Measurements from ENCODE around the gene SLC4A9. TPM values are rescaled to one million over a fixed set of nuclear protein-coding genes. Genes with fewer than 3 reads are reported as not detected.

The SLC4A9 gene, protein sequence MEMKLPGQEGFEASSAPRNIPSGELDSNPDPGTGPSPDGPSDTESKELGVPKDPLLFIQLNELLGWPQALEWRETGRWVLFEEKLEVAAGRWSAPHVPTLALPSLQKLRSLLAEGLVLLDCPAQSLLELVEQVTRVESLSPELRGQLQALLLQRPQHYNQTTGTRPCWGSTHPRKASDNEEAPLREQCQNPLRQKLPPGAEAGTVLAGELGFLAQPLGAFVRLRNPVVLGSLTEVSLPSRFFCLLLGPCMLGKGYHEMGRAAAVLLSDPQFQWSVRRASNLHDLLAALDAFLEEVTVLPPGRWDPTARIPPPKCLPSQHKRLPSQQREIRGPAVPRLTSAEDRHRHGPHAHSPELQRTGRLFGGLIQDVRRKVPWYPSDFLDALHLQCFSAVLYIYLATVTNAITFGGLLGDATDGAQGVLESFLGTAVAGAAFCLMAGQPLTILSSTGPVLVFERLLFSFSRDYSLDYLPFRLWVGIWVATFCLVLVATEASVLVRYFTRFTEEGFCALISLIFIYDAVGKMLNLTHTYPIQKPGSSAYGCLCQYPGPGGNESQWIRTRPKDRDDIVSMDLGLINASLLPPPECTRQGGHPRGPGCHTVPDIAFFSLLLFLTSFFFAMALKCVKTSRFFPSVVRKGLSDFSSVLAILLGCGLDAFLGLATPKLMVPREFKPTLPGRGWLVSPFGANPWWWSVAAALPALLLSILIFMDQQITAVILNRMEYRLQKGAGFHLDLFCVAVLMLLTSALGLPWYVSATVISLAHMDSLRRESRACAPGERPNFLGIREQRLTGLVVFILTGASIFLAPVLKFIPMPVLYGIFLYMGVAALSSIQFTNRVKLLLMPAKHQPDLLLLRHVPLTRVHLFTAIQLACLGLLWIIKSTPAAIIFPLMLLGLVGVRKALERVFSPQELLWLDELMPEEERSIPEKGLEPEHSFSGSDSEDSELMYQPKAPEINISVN
- not detected for total RNA-seq (2021; fragmentation: NEBNext Ultra II Directional; extraction: Animal tissue kit (Norgen Biotek cat#: 25700))
- long read RNA-seq = 0 reads

DNA sequence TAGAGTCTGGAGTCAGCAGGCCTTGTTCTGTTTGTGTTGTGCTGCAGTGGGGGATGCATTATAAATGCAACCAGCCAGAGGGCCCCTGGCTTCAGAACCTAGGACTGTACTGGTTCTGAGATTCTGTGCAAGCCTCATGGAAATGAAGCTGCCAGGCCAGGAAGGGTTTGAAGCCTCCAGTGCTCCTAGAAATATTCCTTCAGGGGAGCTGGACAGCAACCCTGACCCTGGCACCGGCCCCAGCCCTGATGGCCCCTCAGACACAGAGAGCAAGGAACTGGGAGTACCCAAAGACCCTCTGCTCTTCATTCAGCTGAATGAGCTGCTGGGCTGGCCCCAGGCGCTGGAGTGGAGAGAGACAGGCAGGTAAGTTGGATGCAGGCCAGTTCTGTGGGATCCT is at the start of gene SLC4A9:
TSS of gene SLC4A9 (plus strand) at position 94 of the 400 bp plus-strand sequence. CDS start at position 137, 43 bp downstream.
- DNase-seq = no peak
- Mint-ChIP-seq H3K27ac (no peak within 1 kb of the TSS), H3K4me3 (no peak within 1 kb of the TSS), H3K36me3 (ENCODE audit: low read depth) (no peaks in the 10 kb centered on the region), H3K9me3 (no peaks in the 10 kb centered on the region), H3K27me3 (ENCODE audit: insufficient read depth) (no peaks in the 10 kb centered on the region; the same call in 1 of the 2 replicates), H3K4me1 (ENCODE audit: low read depth) (peaks cover 24% of the 10 kb centered on the region)
- TF ChIP-seq, protein P1, sequence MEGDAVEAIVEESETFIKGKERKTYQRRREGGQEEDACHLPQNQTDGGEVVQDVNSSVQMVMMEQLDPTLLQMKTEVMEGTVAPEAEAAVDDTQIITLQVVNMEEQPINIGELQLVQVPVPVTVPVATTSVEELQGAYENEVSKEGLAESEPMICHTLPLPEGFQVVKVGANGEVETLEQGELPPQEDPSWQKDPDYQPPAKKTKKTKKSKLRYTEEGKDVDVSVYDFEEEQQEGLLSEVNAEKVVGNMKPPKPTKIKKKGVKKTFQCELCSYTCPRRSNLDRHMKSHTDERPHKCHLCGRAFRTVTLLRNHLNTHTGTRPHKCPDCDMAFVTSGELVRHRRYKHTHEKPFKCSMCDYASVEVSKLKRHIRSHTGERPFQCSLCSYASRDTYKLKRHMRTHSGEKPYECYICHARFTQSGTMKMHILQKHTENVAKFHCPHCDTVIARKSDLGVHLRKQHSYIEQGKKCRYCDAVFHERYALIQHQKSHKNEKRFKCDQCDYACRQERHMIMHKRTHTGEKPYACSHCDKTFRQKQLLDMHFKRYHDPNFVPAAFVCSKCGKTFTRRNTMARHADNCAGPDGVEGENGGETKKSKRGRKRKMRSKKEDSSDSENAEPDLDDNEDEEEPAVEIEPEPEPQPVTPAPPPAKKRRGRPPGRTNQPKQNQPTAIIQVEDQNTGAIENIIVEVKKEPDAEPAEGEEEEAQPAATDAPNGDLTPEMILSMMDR (IDR thresholded peaks at IDR 0.05) = no peak

DNA sequence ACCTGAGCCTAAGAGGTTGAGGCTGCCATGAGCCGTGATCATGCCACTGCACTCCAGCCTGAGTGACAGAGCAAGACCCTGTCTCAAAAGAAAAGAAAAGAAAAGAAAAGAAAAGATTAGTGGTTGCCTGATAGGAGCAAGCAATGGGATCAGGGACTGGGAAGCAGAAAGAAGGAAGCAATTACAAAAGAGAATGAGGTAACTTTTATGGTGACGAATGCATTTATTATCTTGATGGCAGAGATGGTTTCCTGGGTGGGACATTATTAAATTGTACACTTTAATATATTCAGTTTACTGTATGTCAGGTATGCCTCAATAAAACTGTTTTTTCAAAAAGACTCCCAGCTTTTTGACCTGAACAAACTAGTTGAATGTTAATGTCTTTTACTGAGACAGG is 49.6 kb upstream of the SLC4A9 start:
- TF ChIP-seq, protein P1 (IDR thresholded peaks at IDR 0.05) = no peak
- H3K27ac Mint-ChIP-seq = peak overlapping the region; percentile 97
- DNase-seq = no peak

DNA sequence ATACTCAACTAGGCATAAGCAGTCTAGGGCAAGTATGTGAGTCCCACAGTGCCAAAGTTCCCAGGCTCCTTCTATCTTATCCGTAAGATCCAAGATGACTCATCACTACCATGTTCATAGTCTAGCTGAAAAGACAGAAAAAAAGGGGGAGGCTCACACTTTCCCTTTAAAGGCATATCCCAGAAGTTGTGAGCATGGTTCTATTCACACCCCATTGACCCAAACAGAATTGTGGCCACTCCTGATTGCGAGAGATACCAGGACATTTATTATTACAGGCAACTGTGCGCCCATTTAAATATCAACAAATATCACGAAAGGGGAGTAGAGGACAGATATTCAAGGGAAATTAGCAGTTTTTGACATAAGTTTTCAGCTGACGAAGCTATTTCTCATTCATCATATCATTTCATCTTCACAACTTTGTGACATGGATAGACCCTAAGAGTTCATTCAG is 49.0 kb upstream of the SLC4A9 start:
- peaks cover 2% of the 10 kb centered on the region for H3K27me3 Mint-ChIP-seq (ENCODE audit: insufficient read depth)
- H3K4me3 Mint-ChIP-seq = peak overlapping the region; percentile 25; the same call in 1 of the 2 replicates
- H3K36me3 Mint-ChIP-seq (ENCODE audit: low read depth) = no peaks in the 10 kb centered on the region
- TF ChIP-seq, protein P1 (IDR thresholded peaks at IDR 0.05) = no peak
- peaks cover 48% of the 10 kb centered on the region for H3K4me1 Mint-ChIP-seq (ENCODE audit: low read depth)
- no peaks in the 10 kb centered on the region for H3K9me3 Mint-ChIP-seq
- H3K27ac Mint-ChIP-seq = peak overlapping the region; percentile 97
- DNase-seq = peak; percentile 83

More for the DNA sequence above, 49.6 kb upstream of the SLC4A9 start:
- Mint-ChIP-seq H3K4me1 (ENCODE audit: low read depth) (peaks cover 48% of the 10 kb centered on the region), H3K36me3 (ENCODE audit: low read depth) (no peaks in the 10 kb centered on the region), H3K4me3 (peak overlapping the region; percentile 8; the same call in 1 of the 2 replicates), H3K27me3 (ENCODE audit: insufficient read depth) (peaks cover 2% of the 10 kb centered on the region), H3K9me3 (no peaks in the 10 kb centered on the region)

DNA sequence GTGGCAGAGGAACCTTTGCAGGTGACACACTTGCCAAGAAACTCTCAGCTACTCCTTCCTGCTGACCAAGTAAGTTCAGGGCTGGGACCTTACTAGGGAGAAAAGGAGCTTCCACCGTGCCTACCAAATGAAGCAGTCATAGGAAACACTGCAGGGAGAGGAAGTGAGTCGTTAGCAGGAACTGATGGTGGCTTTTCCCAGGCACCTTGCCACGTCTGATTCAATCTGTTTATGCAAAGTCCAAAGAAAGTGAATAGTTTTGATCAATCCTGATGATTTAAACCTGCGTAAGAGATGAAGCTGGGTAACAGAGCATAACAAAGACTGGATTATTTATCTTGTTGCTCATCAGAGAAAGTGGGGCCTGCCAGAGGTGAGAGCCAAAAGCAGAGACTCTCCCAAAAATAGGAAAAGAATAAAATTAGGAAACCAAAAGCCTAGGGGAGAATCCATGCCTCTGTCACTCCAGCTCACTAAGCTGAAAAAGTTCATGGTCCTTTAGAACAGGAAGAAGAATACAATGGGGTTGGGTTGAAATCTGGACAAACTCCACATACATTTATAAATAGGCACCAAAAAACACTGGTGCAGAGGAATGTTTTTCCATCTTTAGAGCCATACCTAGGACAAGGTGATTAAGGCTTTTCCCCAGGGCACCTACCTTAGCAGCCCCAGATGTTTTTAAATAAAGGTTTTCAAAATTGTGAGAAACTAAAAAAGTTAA is 47.8 kb upstream of the SLC4A9 start:
- peaks cover 48% of the 10 kb centered on the region for H3K4me1 Mint-ChIP-seq (ENCODE audit: low read depth)
- no peaks in the 10 kb centered on the region for H3K36me3 Mint-ChIP-seq (ENCODE audit: low read depth)
- TF ChIP-seq, protein P1 (IDR thresholded peaks at IDR 0.05) = no peak
- peak; percentile 91 for DNase-seq
- H3K27me3 Mint-ChIP-seq (ENCODE audit: insufficient read depth) = peaks cover 2% of the 10 kb centered on the region
- no peaks in the 10 kb centered on the region for H3K9me3 Mint-ChIP-seq
- H3K4me3 Mint-ChIP-seq = peak overlapping the region; percentile 77
- peak overlapping the region; percentile 97 for H3K27ac Mint-ChIP-seq

DNA sequence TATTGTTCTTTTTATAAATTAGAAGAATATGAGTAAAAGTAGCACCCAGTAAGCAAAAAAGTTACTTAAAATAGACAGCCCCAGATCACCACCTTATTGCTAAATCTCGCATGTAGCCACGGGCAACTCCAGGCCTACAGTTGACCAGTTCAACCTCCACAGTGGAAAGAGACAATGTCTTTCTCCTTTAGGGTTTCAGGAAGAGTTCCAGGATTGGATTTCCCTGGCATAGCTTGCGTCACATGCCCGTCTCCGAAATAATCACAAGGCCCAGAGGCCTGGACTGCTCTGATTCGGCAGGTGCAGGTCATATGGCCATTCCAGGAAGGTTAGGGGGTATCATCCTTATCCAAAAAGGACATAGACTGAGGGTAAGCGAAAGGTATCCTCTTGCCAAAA is 47.2 kb upstream of the SLC4A9 start:
- TF ChIP-seq, protein P1 (IDR thresholded peaks at IDR 0.05) = no peak
- peak overlapping the region; percentile 97 for H3K27ac Mint-ChIP-seq
- peak overlapping the region; percentile 77; the same call in 1 of the 2 replicates for H3K4me3 Mint-ChIP-seq
- H3K4me1 Mint-ChIP-seq (ENCODE audit: low read depth) = peaks cover 54% of the 10 kb centered on the region
- no peaks in the 10 kb centered on the region for H3K9me3 Mint-ChIP-seq
- H3K27me3 Mint-ChIP-seq (ENCODE audit: insufficient read depth) = peaks cover 2% of the 10 kb centered on the region
- no peaks in the 10 kb centered on the region for H3K36me3 Mint-ChIP-seq (ENCODE audit: low read depth)
- DNase-seq = no peak
